ENCODE measurements around the gene LIFR.

- no peak for TF ChIP-seq RAD21 (IDR thresholded peaks at IDR 0.05; ENCODE audit: low read depth)
- TF ChIP-seq CREB1 (IDR thresholded peaks at IDR 0.05; ENCODE audit: low read depth) = no peak
- TF ChIP-seq TCF12 (IDR thresholded peaks at IDR 0.05; ENCODE audit: low read depth) = no peak
- TF ChIP-seq REST (IDR thresholded peaks at IDR 0.05; ENCODE audit: low read depth) = no peak
- TF ChIP-seq EP300 (IDR thresholded peaks at IDR 0.05; ENCODE audit: borderline replicate concordance) = no peak
- TF ChIP-seq FOXM1 (IDR thresholded peaks at IDR 0.05; ENCODE audit: borderline replicate concordance, low read depth) = no peak
- TF ChIP-seq YY1 (IDR thresholded peaks at IDR 0.05; ENCODE audit: low read depth) = no peak
- TF ChIP-seq MAX (IDR thresholded peaks at IDR 0.05) = no peak
- TF ChIP-seq EGR1 (IDR thresholded peaks at IDR 0.05) = no peak
- no peak for TF ChIP-seq CEBPB (IDR thresholded peaks at IDR 0.05)
- TF ChIP-seq TAF1 (IDR thresholded peaks at IDR 0.05; ENCODE audit: low read depth) = no peak
- TF ChIP-seq USF1 (IDR thresholded peaks at IDR 0.05) = no peak
- TF ChIP-seq TEAD4 (IDR thresholded peaks at IDR 0.05) = no peak
- TF ChIP-seq ZBTB7A (IDR thresholded peaks at IDR 0.05; ENCODE audit: low read depth) = no peak
These were observed 21.1 kb downstream of the LIFR start for GRCh38 chr5:38535248-38535750.
